H54 (cell line): ENCODE results near the gene TRAPPC2.
A peak's percentile ranks its signal among the peaks of the same experiment; 100 is the strongest.

ENCODE experiments used
- DNase-seq: peaks from one replicate; pipeline ENCODE4 v3.0.0; 2011; ENCODE audit warnings: low spot score, mixed read lengths; ENCODE audit not compliant: insufficient read length
- FAIRE-seq: peaks from 3 replicates; lab custom pipeline; 2011; peaks lifted over from hg19 to GRCh38; lab: Jason Lieb, UNC
- POLR2A ChIP-seq: IDR thresholded peaks from 2 replicates; pipeline ENCODE4 v1.6.1; 2011; ENCODE audit warnings: low read depth, mild to moderate bottlenecking, low read length

TRAPPC2 gene

DNA sequence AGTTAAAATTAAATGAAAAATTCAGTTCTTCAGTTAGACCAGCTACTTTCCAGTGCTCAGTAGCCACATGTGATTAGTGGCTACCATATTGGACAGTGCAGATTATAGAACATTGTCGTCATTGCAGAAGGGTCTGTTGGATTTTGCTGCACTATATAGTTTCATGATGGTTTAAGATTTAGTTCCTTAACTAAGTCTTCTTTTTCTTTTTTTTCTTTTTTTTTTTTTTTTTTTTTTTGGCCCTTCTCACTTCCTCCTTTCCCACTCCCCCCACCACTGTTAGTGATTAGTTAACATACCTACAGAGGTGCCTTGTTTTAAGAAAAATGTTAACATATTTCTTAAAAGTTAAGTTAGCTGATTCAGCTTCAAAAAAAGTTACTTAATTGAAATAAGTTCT, 36.4 kb downstream of the TRAPPC2 start:
- TF ChIP-seq POLR2A = no peak
- DNase-seq = no peak
- FAIRE-seq = no peak

GRCh38 chrX:13697455-13697854, 37.0 kb downstream of the TRAPPC2 start:
- no peak for TF ChIP-seq POLR2A
- FAIRE-seq = no peak
- no peak for DNase-seq

DNA sequence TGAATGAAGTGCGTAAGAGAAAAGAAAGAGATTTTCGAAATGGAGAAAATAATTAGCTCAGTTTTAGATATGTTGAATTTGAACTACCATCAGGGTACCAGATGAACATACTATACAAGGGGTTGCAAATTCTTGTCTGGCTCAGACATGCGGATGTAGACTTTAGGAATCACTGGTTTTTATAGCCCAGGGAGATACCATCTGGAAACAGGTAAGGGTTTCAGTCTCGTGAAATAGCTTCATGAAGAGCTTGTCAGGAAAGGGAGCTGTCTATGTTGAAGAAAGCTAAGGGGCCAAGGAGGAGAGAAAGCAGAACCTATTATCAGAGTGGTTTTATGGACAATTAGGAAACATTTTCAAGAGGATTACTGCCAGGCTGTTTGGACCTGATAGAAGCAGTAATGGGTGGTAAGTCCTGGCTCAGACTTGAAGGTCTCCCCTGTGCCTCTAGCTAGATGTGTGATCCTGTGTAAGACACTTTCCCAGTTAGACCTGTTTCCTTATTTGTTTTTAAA, 38.8 kb downstream of the TRAPPC2 start:
- FAIRE-seq (no peak), DNase-seq (no peak)
- no peak for TF ChIP-seq POLR2A

- no peak for DNase-seq
- FAIRE-seq = no peak
- no peak for TF ChIP-seq POLR2A
Observed at GRCh38 chrX:13694983-13695382, 39.4 kb downstream of the TRAPPC2 start.

DNA sequence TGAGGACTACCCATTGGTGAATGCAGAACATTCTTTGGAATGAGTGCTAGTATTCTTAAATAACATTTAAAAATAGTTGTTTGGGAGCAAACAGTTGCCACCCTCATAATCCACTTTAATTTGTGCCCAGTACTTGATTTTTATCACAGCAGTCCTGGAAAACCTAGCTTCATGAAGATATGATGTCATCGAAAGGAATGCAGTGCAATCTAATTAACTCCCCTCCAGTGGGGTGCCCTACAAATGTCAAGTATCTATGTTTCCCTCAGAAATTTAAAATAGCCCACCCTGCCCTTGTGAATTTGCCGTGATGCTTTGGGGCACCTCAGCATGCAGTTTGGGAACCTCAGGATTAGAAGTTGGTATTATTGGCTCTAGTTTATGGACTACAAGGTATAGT, 40.1 kb downstream of the TRAPPC2 start:
- FAIRE-seq (no peak), DNase-seq (no peak)
- TF ChIP-seq POLR2A = no peak

DNA sequence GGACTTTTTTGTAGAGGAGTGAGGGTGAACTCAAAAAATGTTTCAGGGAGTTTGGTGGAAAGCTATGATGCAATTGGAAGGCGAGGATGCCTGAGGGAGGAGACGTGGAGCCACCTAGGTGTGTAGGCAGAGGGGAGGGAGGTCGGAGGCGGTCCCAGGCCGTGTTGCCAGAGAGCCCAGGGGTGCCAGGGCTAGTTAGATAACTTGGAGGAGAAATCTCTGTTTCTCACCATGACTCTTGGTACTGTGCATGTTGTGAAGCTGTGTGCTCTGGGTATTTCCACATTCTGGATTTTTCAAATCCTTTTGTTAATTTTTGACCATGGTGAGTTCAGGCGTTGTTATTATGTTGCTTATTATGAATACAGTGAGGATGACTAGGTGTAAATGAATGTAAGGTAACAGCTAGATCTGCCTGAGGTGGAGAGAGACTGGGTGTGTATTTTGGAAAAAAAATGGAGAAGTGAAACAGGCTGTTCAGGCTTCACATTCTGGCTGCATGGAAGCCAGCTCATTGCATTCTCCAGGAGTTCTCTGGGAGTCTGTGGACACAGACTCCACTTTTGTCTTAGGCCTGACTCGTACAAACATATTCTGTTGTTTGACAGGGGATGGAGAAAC, 41.0 kb downstream of the TRAPPC2 start:
- no peak for FAIRE-seq
- DNase-seq = no peak
- no peak for TF ChIP-seq POLR2A

- no peak for FAIRE-seq
- no peak for TF ChIP-seq POLR2A
- no peak for DNase-seq
Observed at GRCh38 chrX:13692771-13693231, 41.6 kb downstream of the TRAPPC2 start.

- FAIRE-seq = no peak
- TF ChIP-seq POLR2A = no peak
Observed at GRCh38 chrX:13691841-13692371, 42.5 kb downstream of the TRAPPC2 start.

GRCh38 chrX:13690836-13691235, 43.6 kb downstream of the TRAPPC2 start:
- FAIRE-seq (no peak), DNase-seq (no peak)
- no peak for TF ChIP-seq POLR2A

More at GRCh38 chrX:13691841-13692371, 42.5 kb downstream of the TRAPPC2 start:
- no peak for DNase-seq

GRCh38 chrX:13689741-13690211, 44.6 kb downstream of the TRAPPC2 start:
- no peak for TF ChIP-seq POLR2A
- no peak for FAIRE-seq
- DNase-seq = no peak

DNA sequence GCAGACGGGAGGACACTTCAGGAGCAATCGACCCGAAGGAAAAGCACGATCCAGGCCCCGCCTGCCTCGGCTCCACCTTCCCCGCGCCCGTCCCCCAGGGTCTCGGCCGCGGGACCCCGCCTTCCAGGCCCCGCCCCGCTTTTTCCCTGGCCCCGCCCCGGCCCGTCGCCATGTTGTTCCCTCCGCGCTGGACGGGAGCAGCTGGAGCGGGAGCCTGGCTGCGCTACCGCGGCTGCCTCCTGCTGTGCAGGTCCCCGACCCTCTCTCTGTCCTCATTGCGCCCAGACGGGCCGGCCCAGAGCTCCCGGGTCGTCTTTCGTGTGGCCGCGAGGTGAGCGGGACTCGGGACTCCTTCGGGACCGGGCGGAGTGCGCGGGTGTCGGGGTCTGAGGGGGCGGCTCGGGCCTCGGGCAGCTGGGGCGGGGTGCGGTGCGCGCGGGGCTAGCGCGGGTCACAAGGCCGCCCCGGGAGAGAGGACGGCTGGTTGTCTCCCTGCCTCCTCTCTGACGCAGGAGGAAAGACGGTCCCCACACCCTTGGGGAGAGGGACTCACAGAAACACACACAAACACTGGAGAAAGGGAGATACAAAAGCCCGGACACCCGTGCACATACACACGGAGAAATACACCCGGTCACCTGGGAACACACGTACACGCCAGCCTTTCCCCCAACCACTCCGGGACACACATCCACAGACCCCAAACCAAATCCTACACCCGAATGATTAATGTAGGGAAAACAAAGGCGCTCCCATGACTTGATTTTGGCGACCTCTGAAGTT, 45.3 kb downstream of the TRAPPC2 start, which contains the start of gene RAB9A:
Gene RAB9A (plus strand): TSS at position 171 of the 783 bp plus-strand sequence. CDS start 19,619 bp downstream, outside the sequence.
- TF ChIP-seq POLR2A = peak; percentile 92
- FAIRE-seq = no peak
- peak; percentile 20 for DNase-seq

DNA sequence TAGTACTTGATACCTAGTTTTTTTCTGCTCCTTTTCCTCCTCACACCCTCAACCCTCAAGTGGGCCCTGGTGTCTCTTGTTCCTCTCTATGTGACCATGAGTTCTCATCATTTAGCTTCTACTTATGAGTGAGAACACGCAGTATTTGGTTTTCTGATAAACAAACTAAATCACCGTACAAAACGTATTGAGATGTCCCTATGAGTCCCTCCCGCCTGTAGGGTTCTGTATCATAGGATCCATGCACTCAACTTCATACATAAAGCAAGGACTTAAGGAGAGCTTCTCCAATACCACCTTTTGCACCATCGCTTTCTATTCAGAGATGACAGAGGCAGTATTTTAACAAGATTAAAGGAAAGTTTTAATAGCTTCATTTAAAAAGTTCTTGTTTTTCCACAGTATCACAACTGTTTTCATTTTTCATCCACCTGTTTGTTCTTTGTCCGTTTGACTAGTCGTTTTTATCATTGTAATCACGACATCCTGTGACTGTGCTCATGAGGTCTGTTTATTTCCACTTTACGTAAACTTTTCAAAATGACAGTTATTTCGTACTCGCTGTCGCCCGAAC, 45.9 kb downstream of the TRAPPC2 start:
- no peak for TF ChIP-seq POLR2A
- no peak for FAIRE-seq
- no peak for DNase-seq

GRCh38 chrX:13687203-13687602, 47.2 kb downstream of the TRAPPC2 start:
- FAIRE-seq = no peak
- DNase-seq = no peak
- no peak for TF ChIP-seq POLR2A
